ENCODE data around the gene STEAP1B.

The STEAP1B gene

GRCh38 chr7:22420008-22420407, 80.0 kb downstream of the STEAP1B start:
- Histone ChIP-seq H3K4me2 (ENCODE audit: low read depth, low read length, poor library complexity, severe bottlenecking) (no peak overlapping the region), H3K9me3 (ENCODE audit: insufficient read depth, low read length) (no peaks in the 10 kb centered on the region), H3K27me3 (ENCODE audit: low read length) (no peaks in the 10 kb centered on the region), H3K9ac (ENCODE audit: low read length) (no peak overlapping the region), H3K4me3 (ENCODE audit: insufficient read depth, low read length, poor library complexity, severe bottlenecking) (no peak overlapping the region), H3K79me2 (ENCODE audit: insufficient read depth, low read length) (no peaks in the 10 kb centered on the region), H3K36me3 (ENCODE audit: low read length) (no peaks in the 10 kb centered on the region), H4K20me1 (ENCODE audit: low read depth, low read length) (no peaks in the 10 kb centered on the region), H3K9me2 (replicated peaks; ENCODE audit: insufficient read depth, low read length) (no peaks in the 10 kb centered on the region), H3K27ac (ENCODE audit: low read depth, low read length) (no peak overlapping the region), H2AFZ (ENCODE audit: low read depth, low read length, severe bottlenecking) (no peak overlapping the region), H3F3A (ENCODE audit: insufficient read depth) (no peaks in the 10 kb centered on the region)
- TF ChIP-seq EZH2phosphoT487 (conservative IDR thresholded peaks at IDR 0.05; ENCODE audit: low read length), result no peak
- TF ChIP-seq, protein P1, sequence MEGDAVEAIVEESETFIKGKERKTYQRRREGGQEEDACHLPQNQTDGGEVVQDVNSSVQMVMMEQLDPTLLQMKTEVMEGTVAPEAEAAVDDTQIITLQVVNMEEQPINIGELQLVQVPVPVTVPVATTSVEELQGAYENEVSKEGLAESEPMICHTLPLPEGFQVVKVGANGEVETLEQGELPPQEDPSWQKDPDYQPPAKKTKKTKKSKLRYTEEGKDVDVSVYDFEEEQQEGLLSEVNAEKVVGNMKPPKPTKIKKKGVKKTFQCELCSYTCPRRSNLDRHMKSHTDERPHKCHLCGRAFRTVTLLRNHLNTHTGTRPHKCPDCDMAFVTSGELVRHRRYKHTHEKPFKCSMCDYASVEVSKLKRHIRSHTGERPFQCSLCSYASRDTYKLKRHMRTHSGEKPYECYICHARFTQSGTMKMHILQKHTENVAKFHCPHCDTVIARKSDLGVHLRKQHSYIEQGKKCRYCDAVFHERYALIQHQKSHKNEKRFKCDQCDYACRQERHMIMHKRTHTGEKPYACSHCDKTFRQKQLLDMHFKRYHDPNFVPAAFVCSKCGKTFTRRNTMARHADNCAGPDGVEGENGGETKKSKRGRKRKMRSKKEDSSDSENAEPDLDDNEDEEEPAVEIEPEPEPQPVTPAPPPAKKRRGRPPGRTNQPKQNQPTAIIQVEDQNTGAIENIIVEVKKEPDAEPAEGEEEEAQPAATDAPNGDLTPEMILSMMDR (IDR thresholded peaks at IDR 0.05; ENCODE audit: insufficient read depth, low read length, poor library complexity, severe bottlenecking), result no peak

GRCh38 chr7:22419488-22419887, 80.5 kb downstream of the STEAP1B start:
- Histone ChIP-seq H3K9ac (ENCODE audit: low read length) (no peak overlapping the region), H3F3A (ENCODE audit: insufficient read depth) (no peaks in the 10 kb centered on the region), H3K27me3 (ENCODE audit: low read length) (no peaks in the 10 kb centered on the region), H3K36me3 (ENCODE audit: low read length) (no peaks in the 10 kb centered on the region), H3K4me3 (ENCODE audit: insufficient read depth, low read length, poor library complexity, severe bottlenecking) (no peak overlapping the region), H3K9me2 (replicated peaks; ENCODE audit: insufficient read depth, low read length) (no peaks in the 10 kb centered on the region), H2AFZ (ENCODE audit: low read depth, low read length, severe bottlenecking) (no peak overlapping the region), H3K79me2 (ENCODE audit: insufficient read depth, low read length) (no peaks in the 10 kb centered on the region), H3K4me2 (ENCODE audit: low read depth, low read length, poor library complexity, severe bottlenecking) (no peak overlapping the region), H3K9me3 (ENCODE audit: insufficient read depth, low read length) (no peaks in the 10 kb centered on the region), H3K27ac (ENCODE audit: low read depth, low read length) (no peak overlapping the region), H4K20me1 (ENCODE audit: low read depth, low read length) (no peaks in the 10 kb centered on the region)
- TF ChIP-seq, protein P1 (IDR thresholded peaks at IDR 0.05; ENCODE audit: insufficient read depth, low read length, poor library complexity, severe bottlenecking), result no peak
- TF ChIP-seq EZH2phosphoT487 (conservative IDR thresholded peaks at IDR 0.05; ENCODE audit: low read length), result no peak

DNA sequence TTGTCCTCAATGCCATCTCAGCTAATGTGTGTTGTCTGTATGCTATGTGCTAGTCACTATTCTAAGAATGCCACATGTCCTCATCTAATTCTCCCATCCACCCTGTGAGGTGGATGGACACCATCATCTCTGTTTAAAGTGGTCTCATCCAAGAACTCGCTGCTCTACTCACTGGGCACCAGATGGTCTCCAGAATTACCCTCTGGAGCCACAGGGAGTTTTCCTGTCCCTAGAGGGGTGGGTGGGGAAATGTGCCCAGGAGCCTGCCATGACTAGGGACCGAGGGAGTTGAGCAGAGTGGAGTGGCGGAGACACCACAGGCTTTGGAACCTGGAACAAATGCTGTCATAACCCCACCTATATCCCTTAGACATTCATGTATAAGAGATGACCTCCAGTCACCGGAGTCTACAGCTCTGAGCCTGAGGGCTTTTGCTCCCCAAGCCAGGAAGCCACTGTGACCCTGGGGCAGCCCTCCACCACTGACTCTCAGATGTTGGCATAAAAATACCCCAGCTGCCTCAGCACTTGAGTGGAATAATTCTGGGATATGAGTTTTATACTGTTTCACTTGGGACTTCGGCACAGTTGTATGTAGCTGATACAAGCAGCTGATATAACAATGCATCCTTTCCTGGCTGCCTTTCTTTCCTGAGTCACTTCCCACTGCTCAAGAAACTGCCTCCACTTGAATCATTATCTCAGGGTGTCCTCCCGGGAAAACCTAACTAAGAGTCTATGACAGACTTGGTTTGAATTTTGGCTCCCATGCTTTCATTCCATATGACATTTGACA, 81.5 kb downstream of the STEAP1B start:
- Histone ChIP-seq H4K20me1 (ENCODE audit: low read depth, low read length) (no peaks in the 10 kb centered on the region), H3K4me2 (ENCODE audit: low read depth, low read length, poor library complexity, severe bottlenecking) (no peak overlapping the region), H3K4me3 (ENCODE audit: insufficient read depth, low read length, poor library complexity, severe bottlenecking) (no peak overlapping the region), H2AFZ (ENCODE audit: low read depth, low read length, severe bottlenecking) (no peak overlapping the region), H3F3A (ENCODE audit: insufficient read depth) (no peaks in the 10 kb centered on the region), H3K36me3 (ENCODE audit: low read length) (no peaks in the 10 kb centered on the region), H3K27me3 (ENCODE audit: low read length) (no peaks in the 10 kb centered on the region), H3K27ac (ENCODE audit: low read depth, low read length) (no peak overlapping the region), H3K9me3 (ENCODE audit: insufficient read depth, low read length) (no peaks in the 10 kb centered on the region), H3K79me2 (ENCODE audit: insufficient read depth, low read length) (no peaks in the 10 kb centered on the region), H3K9me2 (replicated peaks; ENCODE audit: insufficient read depth, low read length) (no peaks in the 10 kb centered on the region), H3K9ac (ENCODE audit: low read length) (no peak overlapping the region)
- TF ChIP-seq, protein P1 (IDR thresholded peaks at IDR 0.05; ENCODE audit: insufficient read depth, low read length, poor library complexity, severe bottlenecking), result no peak
- no peak for TF ChIP-seq EZH2phosphoT487 (conservative IDR thresholded peaks at IDR 0.05; ENCODE audit: low read length)

All from SU-DHL-6 (cell line).